ENCODE results near the gene GPATCH4. TPM values are rescaled to one million over a fixed set of nuclear protein-coding genes. Genes with fewer than 3 reads are reported as not detected.

Gene GPATCH4
- total RNA-seq, 2 donors from 2014 or later, result 8.9 to 9.6 TPM

DNA sequence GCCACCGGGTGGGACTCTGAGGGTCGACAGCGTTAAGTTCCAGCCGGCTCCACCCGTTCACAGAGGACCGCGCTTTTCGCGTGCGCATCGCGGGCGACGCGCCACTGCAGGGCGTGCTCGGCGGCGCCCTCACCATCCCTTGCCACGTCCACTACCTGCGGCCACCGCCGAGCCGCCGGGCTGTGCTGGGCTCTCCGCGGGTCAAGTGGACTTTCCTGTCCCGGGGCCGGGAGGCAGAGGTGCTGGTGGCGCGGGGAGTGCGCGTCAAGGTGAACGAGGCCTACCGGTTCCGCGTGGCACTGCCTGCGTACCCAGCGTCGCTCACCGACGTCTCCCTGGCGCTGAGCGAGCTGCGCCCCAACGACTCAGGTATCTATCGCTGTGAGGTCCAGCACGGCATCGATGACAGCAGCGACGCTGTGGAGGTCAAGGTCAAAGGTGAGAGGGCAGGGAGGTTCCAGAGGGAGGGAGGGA is 45.5 kb upstream of the GPATCH4 start:
- ATAC-seq, result no peak

DNA sequence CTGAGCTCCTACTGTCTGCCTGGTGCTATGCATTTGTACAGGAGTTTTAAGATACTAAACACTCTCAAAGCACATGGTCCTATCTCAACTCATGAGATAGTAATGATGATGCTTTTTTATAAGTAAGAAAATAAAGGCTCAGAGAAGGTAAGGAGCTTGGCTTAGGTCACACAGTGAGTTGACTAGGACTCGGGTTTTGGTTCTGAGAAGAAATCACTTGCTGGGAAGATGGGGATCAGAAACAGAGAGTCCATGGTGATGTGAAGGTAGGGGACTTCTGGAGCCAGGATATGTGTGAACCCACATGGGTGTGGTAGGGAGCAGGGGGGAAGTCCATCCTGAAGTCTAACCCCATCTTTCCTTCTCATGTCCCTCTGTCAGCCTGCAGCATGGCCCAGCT is 44.4 kb upstream of the GPATCH4 start:
- WGBS, 2 donors, result 74 to 82% methylated on average over 1 of the region's 1 CpG
- TF ChIP-seq, protein P1, sequence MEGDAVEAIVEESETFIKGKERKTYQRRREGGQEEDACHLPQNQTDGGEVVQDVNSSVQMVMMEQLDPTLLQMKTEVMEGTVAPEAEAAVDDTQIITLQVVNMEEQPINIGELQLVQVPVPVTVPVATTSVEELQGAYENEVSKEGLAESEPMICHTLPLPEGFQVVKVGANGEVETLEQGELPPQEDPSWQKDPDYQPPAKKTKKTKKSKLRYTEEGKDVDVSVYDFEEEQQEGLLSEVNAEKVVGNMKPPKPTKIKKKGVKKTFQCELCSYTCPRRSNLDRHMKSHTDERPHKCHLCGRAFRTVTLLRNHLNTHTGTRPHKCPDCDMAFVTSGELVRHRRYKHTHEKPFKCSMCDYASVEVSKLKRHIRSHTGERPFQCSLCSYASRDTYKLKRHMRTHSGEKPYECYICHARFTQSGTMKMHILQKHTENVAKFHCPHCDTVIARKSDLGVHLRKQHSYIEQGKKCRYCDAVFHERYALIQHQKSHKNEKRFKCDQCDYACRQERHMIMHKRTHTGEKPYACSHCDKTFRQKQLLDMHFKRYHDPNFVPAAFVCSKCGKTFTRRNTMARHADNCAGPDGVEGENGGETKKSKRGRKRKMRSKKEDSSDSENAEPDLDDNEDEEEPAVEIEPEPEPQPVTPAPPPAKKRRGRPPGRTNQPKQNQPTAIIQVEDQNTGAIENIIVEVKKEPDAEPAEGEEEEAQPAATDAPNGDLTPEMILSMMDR (IDR thresholded peaks at IDR 0.05), result no peak
- no peak for TF ChIP-seq POLR2A (IDR thresholded peaks at IDR 0.05)
- H3K9me3 ChIP-seq, result no peaks in the 10 kb centered on the region
- no peak overlapping the region for H3K4me3 ChIP-seq
- H3K4me1 ChIP-seq, result peaks cover 30% of the 10 kb centered on the region
- no peak for ATAC-seq
- no peaks in the 10 kb centered on the region for H3K36me3 ChIP-seq (replicated peaks in 1 of 2; ENCODE audit: insufficient read depth in 1 of 2, low read depth in 2 of 2)
- peaks cover 0 to 21% of the 10 kb centered on the region in 2 donors for H3K27me3 ChIP-seq
- DNase-seq, result no peak
- no peak overlapping the region for H3K27ac ChIP-seq
- intact Hi-C loops (cut with DNase I), result no loop called here

More for the DNA sequence above, 45.5 kb upstream of the GPATCH4 start:
- no peak for DNase-seq
- TF ChIP-seq, protein P1 (IDR thresholded peaks at IDR 0.05), result no peak
- no peak for TF ChIP-seq POLR2A (IDR thresholded peaks at IDR 0.05)
- Histone ChIP-seq H3K9me3 (no peaks in the 10 kb centered on the region), H3K36me3 (replicated peaks in 1 of 2; ENCODE audit: insufficient read depth in 1 of 2, low read depth in 2 of 2) (no peaks in the 10 kb centered on the region), H3K4me1 (peaks cover 23% of the 10 kb centered on the region), H3K4me3 (no peak overlapping the region), H3K27ac (no peak overlapping the region), H3K27me3 (peaks cover 0 to 10% of the 10 kb centered on the region in 2 donors)
- 15 to 23% methylated on average over 15 to 51 of the region's 51 CpGs for WGBS, 2 donors
- intact Hi-C loops (cut with DNase I), result no loop called here

DNA sequence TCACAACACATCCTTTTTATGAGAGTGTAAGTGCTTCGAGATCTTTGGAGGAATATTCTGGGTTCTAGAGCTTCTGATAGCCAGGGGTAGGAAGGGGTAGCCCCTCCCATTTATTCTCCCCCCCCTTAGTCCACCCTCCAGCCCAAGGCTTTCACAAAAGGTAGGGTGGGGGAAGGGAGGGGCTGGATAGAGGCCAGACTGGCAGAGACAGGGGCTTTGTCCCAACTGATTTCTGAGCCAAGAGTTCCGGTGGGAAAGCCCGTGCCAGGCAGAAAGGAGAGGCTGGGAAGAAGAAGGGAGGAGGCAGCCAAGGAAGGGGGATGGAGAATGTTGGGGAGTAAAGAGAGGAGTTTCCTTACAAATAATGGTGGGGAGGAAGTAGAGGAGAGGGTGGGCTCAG is 43.8 kb upstream of the GPATCH4 start:
- H3K9me3 ChIP-seq, result no peaks in the 10 kb centered on the region
- DNase-seq, result no peak
- no peaks in the 10 kb centered on the region for H3K36me3 ChIP-seq (replicated peaks in 1 of 2; ENCODE audit: insufficient read depth in 1 of 2, low read depth in 2 of 2)
- 45 to 51% methylated on average over 3 of the region's 3 CpGs for WGBS, 2 donors
- no peak overlapping the region for H3K27ac ChIP-seq
- intact Hi-C loops (cut with DNase I), result no loop called here
- peaks cover 0 to 22% of the 10 kb centered on the region in 2 donors for H3K27me3 ChIP-seq
- no peak overlapping the region for H3K4me3 ChIP-seq
- TF ChIP-seq, protein P1 (IDR thresholded peaks at IDR 0.05), result no peak
- ATAC-seq, result no peak
- peaks cover 30% of the 10 kb centered on the region for H3K4me1 ChIP-seq

DNA sequence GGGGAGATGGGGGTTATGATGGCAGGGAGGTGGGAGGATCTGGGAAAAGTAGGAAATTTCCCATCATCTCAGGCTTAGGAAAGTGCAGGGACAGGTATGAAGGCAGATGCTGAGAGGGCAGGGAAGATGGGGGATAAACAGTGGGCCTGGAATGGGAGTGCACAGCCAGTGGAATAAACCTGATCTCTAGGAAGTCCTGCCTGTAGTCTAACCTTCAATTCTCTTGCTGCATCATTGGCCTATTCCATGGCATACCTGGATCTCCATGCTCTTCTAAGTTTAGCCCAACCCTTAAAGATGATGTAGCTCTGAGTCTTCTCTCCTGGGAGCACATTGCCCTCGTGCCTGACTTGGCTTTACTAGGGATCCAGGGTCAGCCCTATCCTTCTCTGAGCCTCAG is 43.4 kb upstream of the GPATCH4 start:
- 23 to 60% methylated on average over 1 of the region's 1 CpG for WGBS, 2 donors
- H3K27me3 ChIP-seq, result peaks cover 0 to 22% of the 10 kb centered on the region in 2 donors
- TF ChIP-seq POLR2A (IDR thresholded peaks at IDR 0.05), result no peak
- TF ChIP-seq, protein P1 (IDR thresholded peaks at IDR 0.05), result no peak

DNA sequence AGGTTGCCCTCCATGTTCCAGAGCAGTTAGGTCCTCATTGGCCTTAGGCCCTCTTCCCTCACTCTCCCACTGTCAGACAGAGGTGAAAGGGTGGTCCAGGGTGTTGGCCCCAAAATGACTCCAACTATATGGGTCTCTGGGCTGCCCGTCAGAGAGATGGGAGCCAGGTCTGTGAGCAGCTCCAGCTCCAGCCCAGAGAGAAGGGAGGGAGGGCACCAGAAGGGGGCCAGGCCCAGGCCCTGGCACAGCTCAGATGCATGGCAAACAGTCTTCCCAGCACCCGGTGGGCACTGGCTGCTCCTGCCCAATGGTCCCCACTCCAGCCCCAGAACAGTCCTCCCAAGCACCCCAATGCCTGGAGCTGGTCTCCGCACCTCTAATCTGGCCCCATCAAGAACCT is 42.9 kb upstream of the GPATCH4 start:
- TF ChIP-seq, protein P1 (IDR thresholded peaks at IDR 0.05), result no peak
- TF ChIP-seq POLR2A (IDR thresholded peaks at IDR 0.05), result no peak
- Histone ChIP-seq H3K4me3 (no peak overlapping the region), H3K9me3 (no peaks in the 10 kb centered on the region), H3K27me3 (peaks cover 0 to 22% of the 10 kb centered on the region in 2 donors), H3K36me3 (replicated peaks in 1 of 2; ENCODE audit: insufficient read depth in 1 of 2, low read depth in 2 of 2) (no peaks in the 10 kb centered on the region), H3K4me1 (peaks cover 24% of the 10 kb centered on the region), H3K27ac (no peak overlapping the region)
- 75 to 83% methylated on average over 3 of the region's 3 CpGs for WGBS, 2 donors
- intact Hi-C loops (cut with DNase I), result no loop called here
- no peak for ATAC-seq
- DNase-seq, result no peak

More for the DNA sequence above, 43.4 kb upstream of the GPATCH4 start:
- Histone ChIP-seq H3K27ac (no peak overlapping the region), H3K4me1 (peaks cover 28% of the 10 kb centered on the region), H3K36me3 (replicated peaks in 1 of 2; ENCODE audit: insufficient read depth in 1 of 2, low read depth in 2 of 2) (no peaks in the 10 kb centered on the region), H3K9me3 (no peaks in the 10 kb centered on the region), H3K4me3 (no peak overlapping the region)
- DNase-seq, result no peak
- ATAC-seq, result no peak
- intact Hi-C loops (cut with DNase I), result no loop called here
